ENCODE data around the gene OR9I1. TPM values are rescaled to one million over a fixed set of nuclear protein-coding genes. Genes with fewer than 3 reads are reported as not detected.

Gene OR9I1
- total RNA-seq, 4 donors from 2014 or later: not detected

DNA sequence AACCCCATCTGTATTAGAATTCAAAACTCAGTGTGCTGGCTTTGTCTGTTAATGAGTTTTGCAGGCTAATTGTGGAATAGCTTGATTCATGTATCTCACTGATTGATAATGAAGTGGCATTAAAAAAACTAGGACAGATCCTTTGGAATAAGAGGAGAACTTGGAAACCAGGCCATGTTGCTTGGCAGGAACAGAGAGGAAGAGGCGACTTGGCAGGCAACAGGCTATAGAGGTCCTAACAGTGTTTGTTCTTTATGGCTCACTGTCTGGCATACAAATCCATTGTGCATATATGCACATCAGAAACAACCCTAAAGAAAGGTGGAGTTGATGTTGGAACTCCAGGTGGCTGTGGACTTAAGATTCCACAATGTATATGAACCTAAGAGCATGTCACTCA, 17.4 kb upstream of the OR9I1 start:
- DNase-seq (no peak), ATAC-seq (no peak)
- no peaks in the 10 kb centered on the region for H3K36me3 ChIP-seq
- in situ Hi-C loops (cut with MboI; ENCODE audit: low sequenced_read_pairs in 4 of 4) (no loop called here), intact Hi-C loops (cut with DNase I; ENCODE audit: low total_unique reads) (no loop called here)
- H3K4me1 ChIP-seq: no peaks in the 10 kb centered on the region
- TF ChIP-seq POLR2A (IDR thresholded peaks at IDR 0.05): no peak
- TF ChIP-seq, protein P1, sequence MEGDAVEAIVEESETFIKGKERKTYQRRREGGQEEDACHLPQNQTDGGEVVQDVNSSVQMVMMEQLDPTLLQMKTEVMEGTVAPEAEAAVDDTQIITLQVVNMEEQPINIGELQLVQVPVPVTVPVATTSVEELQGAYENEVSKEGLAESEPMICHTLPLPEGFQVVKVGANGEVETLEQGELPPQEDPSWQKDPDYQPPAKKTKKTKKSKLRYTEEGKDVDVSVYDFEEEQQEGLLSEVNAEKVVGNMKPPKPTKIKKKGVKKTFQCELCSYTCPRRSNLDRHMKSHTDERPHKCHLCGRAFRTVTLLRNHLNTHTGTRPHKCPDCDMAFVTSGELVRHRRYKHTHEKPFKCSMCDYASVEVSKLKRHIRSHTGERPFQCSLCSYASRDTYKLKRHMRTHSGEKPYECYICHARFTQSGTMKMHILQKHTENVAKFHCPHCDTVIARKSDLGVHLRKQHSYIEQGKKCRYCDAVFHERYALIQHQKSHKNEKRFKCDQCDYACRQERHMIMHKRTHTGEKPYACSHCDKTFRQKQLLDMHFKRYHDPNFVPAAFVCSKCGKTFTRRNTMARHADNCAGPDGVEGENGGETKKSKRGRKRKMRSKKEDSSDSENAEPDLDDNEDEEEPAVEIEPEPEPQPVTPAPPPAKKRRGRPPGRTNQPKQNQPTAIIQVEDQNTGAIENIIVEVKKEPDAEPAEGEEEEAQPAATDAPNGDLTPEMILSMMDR (IDR thresholded peaks at IDR 0.05 in 4 of 5, conservative IDR thresholded peaks at IDR 0.05 in 1 of 5): no peak
- H3K27ac ChIP-seq: no peak overlapping the region
- H3K4me3 ChIP-seq: no peak overlapping the region
- H3K27me3 ChIP-seq: no peaks in the 10 kb centered on the region
- H3K9me3 ChIP-seq: no peaks in the 10 kb centered on the region

DNA sequence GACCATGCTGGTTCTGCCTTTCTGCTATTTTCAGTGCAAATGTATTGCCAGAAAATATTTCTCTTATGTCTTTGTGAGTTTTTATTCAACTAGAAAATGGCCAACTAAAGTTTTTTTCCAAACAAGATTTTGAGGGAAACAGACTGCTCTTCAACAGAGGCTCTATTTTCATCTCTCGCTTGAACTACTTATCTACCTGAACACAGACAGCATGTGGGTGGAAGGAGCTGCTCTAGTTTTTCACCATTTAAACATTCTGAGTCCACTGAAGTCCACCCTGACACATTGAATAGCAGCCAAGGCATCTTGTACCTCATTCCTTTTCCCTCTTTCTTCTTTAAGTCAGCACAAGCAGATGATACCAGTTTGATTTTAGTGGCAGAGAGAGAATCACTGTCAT, 9.8 kb upstream of the OR9I1 start:
- DNase-seq (no peak), ATAC-seq (no peak)
- no peaks in the 10 kb centered on the region for H3K9me3 ChIP-seq
- TF ChIP-seq, protein P1 (IDR thresholded peaks at IDR 0.05 in 4 of 5, conservative IDR thresholded peaks at IDR 0.05 in 1 of 5): no peak
- no peak for TF ChIP-seq POLR2A (IDR thresholded peaks at IDR 0.05)
- no peak overlapping the region for H3K27ac ChIP-seq
- in situ Hi-C loops (cut with MboI; ENCODE audit: low sequenced_read_pairs in 4 of 4): no loop called here
- no peaks in the 10 kb centered on the region for H3K4me1 ChIP-seq
- H3K4me3 ChIP-seq: no peak overlapping the region
- H3K27me3 ChIP-seq: no peaks in the 10 kb centered on the region
- intact Hi-C loops (cut with DNase I; ENCODE audit: low total_unique reads): no loop called here
- H3K36me3 ChIP-seq: no peaks in the 10 kb centered on the region

DNA sequence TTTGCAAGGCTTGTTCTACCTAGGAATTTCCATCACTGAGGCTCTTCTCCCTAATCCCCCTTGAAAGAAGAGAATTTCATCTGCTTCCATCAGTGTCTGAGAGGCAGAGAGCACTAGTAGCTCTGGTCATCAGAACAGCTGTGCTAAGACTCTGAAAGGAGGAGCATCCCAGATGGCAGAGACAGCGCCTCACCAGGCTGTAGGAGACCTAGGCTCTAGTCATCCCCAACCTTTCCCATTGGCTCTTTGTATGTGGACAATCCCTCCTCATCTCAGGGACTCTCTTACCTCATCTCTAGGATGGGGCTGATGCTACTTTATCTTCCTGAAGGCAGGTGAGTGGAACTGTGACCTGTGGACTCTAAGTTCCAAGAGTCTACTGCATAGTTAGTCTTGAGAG, 8.8 kb upstream of the OR9I1 start:
- ATAC-seq (no peak), DNase-seq (no peak)
- Histone ChIP-seq H3K4me3 (no peak overlapping the region), H3K36me3 (no peaks in the 10 kb centered on the region), H3K9me3 (no peaks in the 10 kb centered on the region), H3K27ac (no peak overlapping the region), H3K27me3 (no peaks in the 10 kb centered on the region), H3K4me1 (no peaks in the 10 kb centered on the region)
- in situ Hi-C loops (cut with MboI; ENCODE audit: low sequenced_read_pairs in 4 of 4): no loop called here
- TF ChIP-seq POLR2A (IDR thresholded peaks at IDR 0.05): no peak
- TF ChIP-seq, protein P1 (IDR thresholded peaks at IDR 0.05 in 4 of 5, conservative IDR thresholded peaks at IDR 0.05 in 1 of 5): no peak
- intact Hi-C loops (cut with DNase I; ENCODE audit: low total_unique reads): no loop called here

DNA sequence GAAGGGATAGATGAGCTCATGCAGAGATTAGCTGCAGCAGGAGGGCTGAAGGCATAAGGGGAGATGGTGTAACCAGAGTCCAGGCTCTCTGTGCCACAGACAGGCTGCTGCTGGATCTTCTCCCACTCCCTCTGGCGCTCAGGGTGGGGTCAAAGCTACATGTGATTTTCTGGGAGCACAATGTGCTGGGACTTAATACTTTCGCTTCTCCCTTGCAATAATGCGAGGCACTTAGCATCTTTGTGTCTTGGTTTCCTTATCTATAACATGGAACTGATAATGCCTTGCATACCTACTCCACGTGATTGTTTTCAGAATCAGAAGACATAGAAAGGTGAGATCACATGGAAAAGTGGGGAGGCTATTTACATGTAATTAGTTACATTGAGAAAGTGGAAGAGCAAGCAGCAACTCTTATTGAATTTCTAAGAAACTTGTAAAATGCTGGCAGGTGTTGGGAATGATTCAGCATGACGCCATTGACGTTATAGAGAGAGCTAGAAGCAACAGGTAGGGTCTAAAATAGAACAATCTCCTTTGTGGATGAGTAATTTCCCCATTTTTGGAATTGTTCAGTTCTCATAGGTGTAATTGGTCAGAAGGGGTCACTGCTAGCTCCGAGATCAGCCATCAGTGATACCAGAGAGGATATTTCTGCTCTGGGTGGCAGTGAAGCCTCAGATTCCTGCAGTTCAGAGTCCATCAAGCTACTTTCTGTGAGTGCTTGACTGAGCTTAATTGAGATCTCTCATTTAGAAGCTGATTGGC, 8.2 kb upstream of the OR9I1 start:
- Histone ChIP-seq H3K27me3 (no peaks in the 10 kb centered on the region), H3K9me3 (no peaks in the 10 kb centered on the region), H3K4me1 (no peaks in the 10 kb centered on the region), H3K36me3 (no peaks in the 10 kb centered on the region), H3K27ac (no peak overlapping the region), H3K4me3 (no peak overlapping the region)
- ATAC-seq: no peak
- no peak for DNase-seq
- in situ Hi-C loops (cut with MboI; ENCODE audit: low sequenced_read_pairs in 4 of 4) (no loop called here), intact Hi-C loops (cut with DNase I; ENCODE audit: low total_unique reads) (no loop called here)
- TF ChIP-seq, protein P1 (IDR thresholded peaks at IDR 0.05 in 4 of 5, conservative IDR thresholded peaks at IDR 0.05 in 1 of 5): no peak
- TF ChIP-seq POLR2A (IDR thresholded peaks at IDR 0.05): no peak

DNA sequence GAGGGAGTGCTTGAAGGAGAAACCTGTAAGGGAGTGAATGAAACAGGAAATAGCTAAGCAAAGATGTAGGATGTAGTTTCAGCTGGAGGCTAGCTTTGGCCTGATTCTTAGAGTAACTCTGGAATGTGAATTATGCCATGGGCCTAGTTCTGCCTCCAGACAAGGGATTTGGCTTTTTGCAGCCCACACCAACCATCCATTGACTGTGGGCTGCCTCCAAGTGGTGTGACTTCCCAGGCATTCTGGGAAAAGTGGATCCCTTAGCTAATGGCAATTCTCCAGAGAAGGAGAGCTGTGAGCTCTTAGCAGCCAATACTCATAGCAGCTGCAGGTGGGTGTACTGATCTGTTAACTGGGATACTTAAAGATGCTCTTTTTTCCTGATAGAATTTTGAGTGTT, 2.0 kb upstream of the OR9I1 start:
- no peaks in the 10 kb centered on the region for H3K36me3 ChIP-seq
- ATAC-seq: no peak
- intact Hi-C loops (cut with DNase I; ENCODE audit: low total_unique reads) (no loop called here), in situ Hi-C loops (cut with MboI; ENCODE audit: low sequenced_read_pairs in 4 of 4) (no loop called here)
- no peak overlapping the region for H3K27ac ChIP-seq
- no peaks in the 10 kb centered on the region for H3K4me1 ChIP-seq
- no peaks in the 10 kb centered on the region for H3K9me3 ChIP-seq
- TF ChIP-seq, protein P1 (IDR thresholded peaks at IDR 0.05 in 4 of 5, conservative IDR thresholded peaks at IDR 0.05 in 1 of 5): no peak
- no peak for TF ChIP-seq POLR2A (IDR thresholded peaks at IDR 0.05)
- no peak overlapping the region for H3K4me3 ChIP-seq
- H3K27me3 ChIP-seq: no peaks in the 10 kb centered on the region
- DNase-seq: no peak

All from gastrocnemius medialis (tissue), 4 donors.